HEK293 (cell line): ENCODE measurements around the gene MYLK3.

ENCODE experiments used
- BCL11A ChIP-seq: fragments of 450-650 bp; formaldehyde crosslinking; IDR thresholded peaks from 2 replicates; pipeline ENCODE4 v1.5.1; 2016; ENCODE audit warnings: low read depth, missing biosample characterization, missing genetic modification characterization
- KLF1 ChIP-seq: fragments of 450-650 bp; formaldehyde crosslinking; IDR thresholded peaks from 2 replicates; pipeline ENCODE4 v1.5.1; 2016; ENCODE audit warnings: missing biosample characterization, missing genetic modification characterization
- KLF16 ChIP-seq: fragments of 450-650 bp; formaldehyde crosslinking; IDR thresholded peaks from 2 replicates; pipeline ENCODE4 v1.5.1; 2017; ENCODE audit warnings: missing biosample characterization, missing genetic modification characterization
- WT1 ChIP-seq: fragments of 450-650 bp; formaldehyde crosslinking; IDR thresholded peaks from 2 replicates; pipeline ENCODE4 v1.5.1; 2016; ENCODE audit warnings: missing biosample characterization, missing genetic modification characterization
- ZBTB48 ChIP-seq: fragments of 450-650 bp; formaldehyde crosslinking; IDR thresholded peaks from 2 replicates; pipeline ENCODE4 v1.5.1; 2016; ENCODE audit warnings: missing biosample characterization, missing genetic modification characterization
- ZBTB8A ChIP-seq: fragments of 450-650 bp; formaldehyde crosslinking; IDR thresholded peaks from 2 replicates; pipeline ENCODE4 v1.5.1; 2016; ENCODE audit warnings: missing biosample characterization, missing genetic modification characterization
- ZIC2 ChIP-seq: fragments of 450-650 bp; formaldehyde crosslinking; IDR thresholded peaks from 2 replicates; pipeline ENCODE4 v1.5.1; 2016; ENCODE audit warnings: missing biosample characterization, missing genetic modification characterization
- ZNF121 ChIP-seq: fragments of 450-650 bp; formaldehyde crosslinking; IDR thresholded peaks from 2 replicates; pipeline ENCODE4 v1.5.1; 2016; ENCODE audit warnings: missing biosample characterization, missing genetic modification characterization
- ZNF132 ChIP-seq: fragments of 450-650 bp; formaldehyde crosslinking; IDR thresholded peaks from 2 replicates; pipeline ENCODE4 v1.5.1; 2017; ENCODE audit warnings: missing biosample characterization, missing genetic modification characterization, borderline replicate concordance
- ZNF138 ChIP-seq: fragments of 450-650 bp; formaldehyde crosslinking; IDR thresholded peaks from 2 replicates; pipeline ENCODE4 v1.5.1; 2016; ENCODE audit warnings: missing biosample characterization, missing genetic modification characterization, borderline replicate concordance
- ZNF140 ChIP-seq: fragments of 450-650 bp; formaldehyde crosslinking; IDR thresholded peaks from 2 replicates; pipeline ENCODE4 v1.5.1; 2016; ENCODE audit warnings: missing biosample characterization, missing genetic modification characterization
- ZNF202 ChIP-seq: fragments of 450-650 bp; formaldehyde crosslinking; IDR thresholded peaks from 2 replicates; pipeline ENCODE4 v1.5.1; 2016; ENCODE audit warnings: missing biosample characterization, missing genetic modification characterization, borderline replicate concordance
- ZNF404 ChIP-seq: fragments of 450-650 bp; formaldehyde crosslinking; IDR thresholded peaks from 2 replicates; pipeline ENCODE4 v1.5.1; 2017; ENCODE audit warnings: missing biosample characterization, missing genetic modification characterization
- ZNF473 ChIP-seq: fragments of 450-650 bp; formaldehyde crosslinking; IDR thresholded peaks from 2 replicates; pipeline ENCODE4 v1.5.1; 2017; ENCODE audit warnings: missing biosample characterization, missing genetic modification characterization
- ZNF488 ChIP-seq: fragments of 450-650 bp; formaldehyde crosslinking; IDR thresholded peaks from 2 replicates; pipeline ENCODE4 v1.5.1; 2016; ENCODE audit warnings: missing biosample characterization, missing genetic modification characterization
- ZNF530 ChIP-seq: fragments of 450-650 bp; formaldehyde crosslinking; IDR thresholded peaks from 2 replicates; pipeline ENCODE4 v1.5.1; 2016; ENCODE audit warnings: low read depth, missing biosample characterization, missing genetic modification characterization
- ZNF544 ChIP-seq: fragments of 450-650 bp; formaldehyde crosslinking; IDR thresholded peaks from 2 replicates; pipeline ENCODE4 v1.5.0; 2017; ENCODE audit warnings: missing biosample characterization, missing genetic modification characterization
- ZNF585B ChIP-seq: fragments of 450-650 bp; formaldehyde crosslinking; IDR thresholded peaks from 2 replicates; pipeline ENCODE4 v1.5.1; 2016; ENCODE audit warnings: missing biosample characterization, missing genetic modification characterization
- ZNF600 ChIP-seq: fragments of 450-650 bp; formaldehyde crosslinking; IDR thresholded peaks from 2 replicates; pipeline ENCODE4 v1.5.1; 2016; ENCODE audit warnings: missing biosample characterization, missing genetic modification characterization
- ZNF624 ChIP-seq: fragments of 450-650 bp; formaldehyde crosslinking; IDR thresholded peaks from 2 replicates; pipeline ENCODE4 v1.5.1; 2017; ENCODE audit warnings: missing biosample characterization, missing genetic modification characterization
- ZNF626 ChIP-seq: fragments of 450-650 bp; sonication (Bioruptor Pico); formaldehyde crosslinking; IDR thresholded peaks from 2 replicates; pipeline ENCODE4 v1.5.1; 2018; ENCODE audit warnings: missing biosample characterization, missing genetic modification characterization, inconsistent platforms
- ZNF629 ChIP-seq: fragments of 450-650 bp; formaldehyde crosslinking; IDR thresholded peaks from 2 replicates; pipeline ENCODE4 v1.5.1; 2017; ENCODE audit warnings: missing biosample characterization, missing genetic modification characterization
- ZNF677 ChIP-seq: fragments of 450-650 bp; IDR thresholded peaks from 2 replicates; pipeline ENCODE4 v1.5.0; 2018; ENCODE audit warnings: missing biosample characterization, mild to moderate bottlenecking, missing genetic modification characterization, moderate library complexity
- ZNF692 ChIP-seq: fragments of 450-650 bp; formaldehyde crosslinking; IDR thresholded peaks from 2 replicates; pipeline ENCODE4 v1.5.1; 2016; ENCODE audit warnings: missing biosample characterization, missing genetic modification characterization
- ZNF747 ChIP-seq: fragments of 450-650 bp; formaldehyde crosslinking; IDR thresholded peaks from 2 replicates; pipeline ENCODE4 v1.5.1; 2016; ENCODE audit warnings: missing biosample characterization, missing genetic modification characterization
- ZNF837 ChIP-seq: fragments of 450-650 bp; formaldehyde crosslinking; IDR thresholded peaks from 2 replicates; pipeline ENCODE4 v1.5.1; 2016; ENCODE audit warnings: missing biosample characterization, missing genetic modification characterization
- ZXDB ChIP-seq: fragments of 450-650 bp; formaldehyde crosslinking; IDR thresholded peaks from 2 replicates; pipeline ENCODE4 v1.5.1; 2016; ENCODE audit warnings: missing biosample characterization, missing genetic modification characterization
- TF ChIP-seq, protein P1 (sequence below): fragments of 450-650 bp; formaldehyde crosslinking; IDR thresholded peaks from 2 replicates; pipeline ENCODE4 v1.5.1; 2016; ENCODE audit warnings: missing biosample characterization, missing genetic modification characterization
- TF ChIP-seq, protein P2 (sequence below): fragments of 450-650 bp; formaldehyde crosslinking; IDR thresholded peaks from 2 replicates; pipeline ENCODE4 v1.5.1; 2016; ENCODE audit warnings: missing biosample characterization, missing genetic modification characterization
- TF ChIP-seq, protein P3 (sequence below): fragments of 450-650 bp; IDR thresholded peaks from 2 replicates; pipeline ENCODE4 v1.5.1; 2018; ENCODE audit warnings: missing biosample characterization, mild to moderate bottlenecking, missing genetic modification characterization

The MYLK3 gene

DNA sequence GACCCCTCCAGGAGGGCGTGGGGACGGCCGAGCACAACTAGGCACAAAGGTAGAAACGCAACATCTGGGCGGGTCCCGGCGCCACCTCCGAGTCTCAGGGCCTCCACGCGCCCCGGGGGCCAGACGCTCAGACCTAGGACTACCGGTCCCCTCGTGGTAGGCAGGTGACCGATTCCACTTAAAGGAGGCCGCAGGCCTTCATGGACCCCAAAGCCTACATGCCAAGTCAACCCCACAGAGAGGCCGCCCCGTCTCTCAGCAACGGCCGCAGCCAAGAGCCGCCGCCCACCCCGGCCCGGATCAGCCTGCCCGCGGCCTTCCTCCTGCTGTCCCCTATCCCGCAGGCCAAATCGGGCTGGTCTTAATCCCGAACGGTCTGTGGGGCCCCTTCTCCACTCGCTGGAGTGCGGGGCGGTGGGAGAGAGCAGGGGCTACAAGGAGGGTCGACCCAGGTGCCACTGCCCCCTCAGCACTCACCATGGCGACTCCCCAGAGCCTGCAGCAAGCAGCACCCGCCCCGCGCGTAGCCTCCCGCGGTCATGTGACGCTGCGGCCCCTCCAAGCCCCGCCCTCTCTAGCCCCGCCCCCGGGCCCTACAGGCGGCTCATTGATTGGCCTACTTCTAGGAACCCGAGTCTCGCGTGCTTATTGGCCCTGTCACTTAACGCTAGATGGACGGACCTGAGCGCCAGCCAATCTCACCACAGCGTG, 59.3 kb downstream of the MYLK3 start, which contains the start of gene VPS35 (continued):
- TF ChIP-seq ZNF473 (tag by site-specific recombination) (no peak), ZIC2 (tag by site-specific recombination) (0 out of 2 replicates have a peak, but pooled peaks have one; percentile 23), WT1 (tag by site-specific recombination) (peak; percentile 25; the same call in 1 of the 2 replicates), ZBTB8A (tag by site-specific recombination) (peak; percentile 33; the same call in 1 of the 2 replicates), ZNF600 (tag by site-specific recombination) (0 out of 2 replicates have a peak, but pooled peaks have one; percentile 8), ZNF202 (no peak), BCL11A (tag by site-specific recombination) (no peak), ZNF629 (tag by site-specific recombination) (no peak; the same call in 1 of the 2 replicates), ZNF530 (tag by site-specific recombination) (no peak), KLF16 (tag by site-specific recombination) (peak; percentile 91), ZNF585B (no peak), ZNF140 (tag by site-specific recombination) (no peak), ZNF138 (no peak), ZNF488 (no peak), ZNF747 (tag by site-specific recombination) (no peak), ZNF121 (tag by site-specific recombination) (no peak; the same call in 1 of the 2 replicates), ZNF626 (tag by site-specific recombination) (no peak), ZNF404 (no peak), ZXDB (tag by site-specific recombination) (peak; percentile 68; the same call in 1 of the 2 replicates), ZNF677 (no peak), ZNF132 (tag by site-specific recombination) (no peak), ZBTB48 (tag by site-specific recombination) (peak; percentile 50; the same call in 1 of the 2 replicates), ZNF544 (tag by site-specific recombination) (no peak), ZNF837 (no peak), KLF1 (tag by site-specific recombination) (peak; percentile 76; the same call in 1 of the 2 replicates), ZNF624 (no peak), ZNF692 (tag by site-specific recombination) (peak; percentile 48; the same call in 1 of the 2 replicates)
- TF ChIP-seq, protein P1, sequence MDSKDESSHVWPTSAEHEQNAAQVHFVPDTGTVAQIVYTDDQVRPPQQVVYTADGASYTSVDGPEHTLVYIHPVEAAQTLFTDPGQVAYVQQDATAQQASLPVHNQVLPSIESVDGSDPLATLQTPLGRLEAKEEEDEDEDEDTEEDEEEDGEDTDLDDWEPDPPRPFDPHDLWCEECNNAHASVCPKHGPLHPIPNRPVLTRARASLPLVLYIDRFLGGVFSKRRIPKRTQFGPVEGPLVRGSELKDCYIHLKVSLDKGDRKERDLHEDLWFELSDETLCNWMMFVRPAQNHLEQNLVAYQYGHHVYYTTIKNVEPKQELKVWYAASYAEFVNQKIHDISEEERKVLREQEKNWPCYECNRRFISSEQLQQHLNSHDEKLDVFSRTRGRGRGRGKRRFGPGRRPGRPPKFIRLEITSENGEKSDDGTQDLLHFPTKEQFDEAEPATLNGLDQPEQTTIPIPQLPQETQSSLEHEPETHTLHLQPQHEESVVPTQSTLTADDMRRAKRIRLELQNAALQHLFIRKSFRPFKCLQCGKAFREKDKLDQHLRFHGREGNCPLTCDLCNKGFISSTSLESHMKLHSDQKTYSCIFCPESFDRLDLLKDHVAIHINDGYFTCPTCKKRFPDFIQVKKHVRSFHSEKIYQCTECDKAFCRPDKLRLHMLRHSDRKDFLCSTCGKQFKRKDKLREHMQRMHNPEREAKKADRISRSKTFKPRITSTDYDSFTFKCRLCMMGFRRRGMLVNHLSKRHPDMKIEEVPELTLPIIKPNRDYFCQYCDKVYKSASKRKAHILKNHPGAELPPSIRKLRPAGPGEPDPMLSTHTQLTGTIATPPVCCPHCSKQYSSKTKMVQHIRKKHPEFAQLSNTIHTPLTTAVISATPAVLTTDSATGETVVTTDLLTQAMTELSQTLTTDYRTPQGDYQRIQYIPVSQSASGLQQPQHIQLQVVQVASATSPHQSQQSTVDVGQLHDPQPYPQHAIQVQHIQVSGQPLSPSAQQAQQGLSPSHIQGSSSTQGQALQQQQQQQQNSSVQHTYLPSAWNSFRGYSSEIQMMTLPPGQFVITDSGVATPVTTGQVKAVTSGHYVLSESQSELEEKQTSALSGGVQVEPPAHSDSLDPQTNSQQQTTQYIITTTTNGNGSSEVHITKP: peak; percentile 84
- TF ChIP-seq, protein P2, sequence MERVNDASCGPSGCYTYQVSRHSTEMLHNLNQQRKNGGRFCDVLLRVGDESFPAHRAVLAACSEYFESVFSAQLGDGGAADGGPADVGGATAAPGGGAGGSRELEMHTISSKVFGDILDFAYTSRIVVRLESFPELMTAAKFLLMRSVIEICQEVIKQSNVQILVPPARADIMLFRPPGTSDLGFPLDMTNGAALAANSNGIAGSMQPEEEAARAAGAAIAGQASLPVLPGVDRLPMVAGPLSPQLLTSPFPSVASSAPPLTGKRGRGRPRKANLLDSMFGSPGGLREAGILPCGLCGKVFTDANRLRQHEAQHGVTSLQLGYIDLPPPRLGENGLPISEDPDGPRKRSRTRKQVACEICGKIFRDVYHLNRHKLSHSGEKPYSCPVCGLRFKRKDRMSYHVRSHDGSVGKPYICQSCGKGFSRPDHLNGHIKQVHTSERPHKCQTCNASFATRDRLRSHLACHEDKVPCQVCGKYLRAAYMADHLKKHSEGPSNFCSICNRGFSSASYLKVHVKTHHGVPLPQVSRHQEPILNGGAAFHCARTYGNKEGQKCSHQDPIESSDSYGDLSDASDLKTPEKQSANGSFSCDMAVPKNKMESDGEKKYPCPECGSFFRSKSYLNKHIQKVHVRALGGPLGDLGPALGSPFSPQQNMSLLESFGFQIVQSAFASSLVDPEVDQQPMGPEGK: peak; percentile 86
- TF ChIP-seq, protein P3, sequence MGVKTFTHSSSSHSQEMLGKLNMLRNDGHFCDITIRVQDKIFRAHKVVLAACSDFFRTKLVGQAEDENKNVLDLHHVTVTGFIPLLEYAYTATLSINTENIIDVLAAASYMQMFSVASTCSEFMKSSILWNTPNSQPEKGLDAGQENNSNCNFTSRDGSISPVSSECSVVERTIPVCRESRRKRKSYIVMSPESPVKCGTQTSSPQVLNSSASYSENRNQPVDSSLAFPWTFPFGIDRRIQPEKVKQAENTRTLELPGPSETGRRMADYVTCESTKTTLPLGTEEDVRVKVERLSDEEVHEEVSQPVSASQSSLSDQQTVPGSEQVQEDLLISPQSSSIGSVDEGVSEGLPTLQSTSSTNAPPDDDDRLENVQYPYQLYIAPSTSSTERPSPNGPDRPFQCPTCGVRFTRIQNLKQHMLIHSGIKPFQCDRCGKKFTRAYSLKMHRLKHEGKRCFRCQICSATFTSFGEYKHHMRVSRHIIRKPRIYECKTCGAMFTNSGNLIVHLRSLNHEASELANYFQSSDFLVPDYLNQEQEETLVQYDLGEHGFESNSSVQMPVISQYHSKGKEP (tag by site-specific recombination): no peak
